A549 (cell line): Measurements from ENCODE around the gene KLC3. TPM values are rescaled to one million over a fixed set of nuclear protein-coding genes. Genes with fewer than 3 reads are reported as not detected.

Source experiments
- ATAC-seq, 2 experiments: fragments of 200-7000 bp in 1 of 2; fragments of >200 bp in 1 of 2; cut with Nextera tagmentation in 1 of 2; cut with Tn5 transposase in 1 of 2; 3 replicates each; pipeline versions ENCODE4 v1.8.0 to v1.9.1; 2018 to 2020; ENCODE audit warnings: mild to moderate bottlenecking in 1 of 2, moderate library complexity in 1 of 2
- CTCF ChIA-PET: fragments of 300-600 bp; sonication (Branson Sonifier 250); formaldehyde crosslinking; extraction: SDS; loops from one replicate; lab custom pipeline; 2021; ENCODE audit warnings: antibody characterized with exemption, inconsistent platforms; lab: Yijun Ruan, JAX
- POLR2A ChIA-PET: fragments of 350-600 bp; formaldehyde crosslinking; extraction: SDS; loops from one replicate; lab custom pipeline; 2021; ENCODE audit warnings: antibody characterized with exemption, inconsistent platforms; lab: Yijun Ruan, JAX
- DNase-seq, 2 experiments: peaks; one replicate each; pipeline versions ENCODE4 v3.0.0 to v3.0.0-alpha.2; 2011 to 2016; ENCODE audit warnings: low read depth in 1 of 2, low spot score in 1 of 2
- FAIRE-seq: peaks from 2 replicates; lab custom pipeline; 2011; peaks lifted over from hg19 to GRCh38; lab: Jason Lieb, UNC
- H3K27ac ChIP-seq, 2 experiments: fragments of >200 bp; sonication (Bioruptor Twin); formaldehyde crosslinking; 3 replicates each; pipeline ENCODE4 v1.5.1; 2016 to 2017
- H3K4me1 ChIP-seq: fragments of >200 bp; sonication (Bioruptor Twin); formaldehyde crosslinking; 3 replicates; pipeline ENCODE4 v1.6.1; 2016
- H3K4me2 ChIP-seq: fragments of >200 bp; sonication (Bioruptor Twin); formaldehyde crosslinking; 3 replicates; pipeline ENCODE4 v1.6.1; 2016
- H3K4me3 ChIP-seq: fragments of >200 bp; sonication (Bioruptor Twin); formaldehyde crosslinking; 3 replicates; pipeline ENCODE4 v1.5.1; 2016
- H3K9me3 ChIP-seq: fragments of >200 bp; sonication (Bioruptor Twin); formaldehyde crosslinking; 3 replicates; pipeline ENCODE4 v1.6.1; 2016
- CBX2 ChIP-seq: fragments of 200-600 bp; sonication (generic); IDR thresholded peaks from 2 replicates; pipeline ENCODE4 v1.6.1; 2016; ENCODE audit warnings: low read depth, mild to moderate bottlenecking, borderline replicate concordance
- CHD2 ChIP-seq: fragments of 150-350 bp; IDR thresholded peaks from 2 replicates; pipeline ENCODE4 v1.6.1; 2014; ENCODE audit warnings: low read length; ENCODE audit not compliant: partially characterized antibody
- CHD4 ChIP-seq: fragments of 200-600 bp; sonication (generic); IDR thresholded peaks from 2 replicates; pipeline ENCODE4 v1.6.1; 2016; ENCODE audit warnings: antibody characterized with exemption, mild to moderate bottlenecking, borderline replicate concordance
- EHF ChIP-seq: fragments of 250-450 bp; sonication (Bioruptor Pico); IDR thresholded peaks from 2 replicates; pipeline ENCODE4 v1.5.0; 2020; ENCODE audit warnings: mild to moderate bottlenecking
- EHMT2 ChIP-seq: fragments of 200-600 bp; sonication (generic); IDR thresholded peaks from 2 replicates; pipeline ENCODE4 v1.6.1; 2016; ENCODE audit warnings: antibody characterized with exemption, low read depth, mild to moderate bottlenecking, moderate library complexity
- ELK1 ChIP-seq: fragments of 150-350 bp; IDR thresholded peaks from 2 replicates; pipeline ENCODE4 v1.6.1; 2014; ENCODE audit warnings: low read depth, mild to moderate bottlenecking, low read length
- FOSB ChIP-seq: fragments of 250-450 bp; sonication (Bioruptor Pico); IDR thresholded peaks from 2 replicates; pipeline ENCODE4 v1.5.0; 2020; ENCODE audit warnings: mild to moderate bottlenecking, moderate library complexity
- FOXS1 ChIP-seq: fragments of 250-450 bp; sonication (Bioruptor Pico); IDR thresholded peaks from 2 replicates; pipeline ENCODE4 v1.5.0; 2020; ENCODE audit warnings: mild to moderate bottlenecking, moderate library complexity
- HEYL ChIP-seq: fragments of 250-450 bp; sonication (Bioruptor Pico); IDR thresholded peaks from 2 replicates; pipeline ENCODE4 v1.8.0; 2021; ENCODE audit warnings: mild to moderate bottlenecking, moderate library complexity
- HOXA7 ChIP-seq: fragments of 250-450 bp; sonication (Bioruptor Pico); IDR thresholded peaks from 2 replicates; pipeline ENCODE4 v1.5.0; 2020; ENCODE audit warnings: mild to moderate bottlenecking, moderate library complexity
- HOXB13 ChIP-seq: fragments of 250-450 bp; sonication (Bioruptor Pico); IDR thresholded peaks from 2 replicates; pipeline ENCODE4 v1.5.0; 2020; ENCODE audit warnings: low read depth, mild to moderate bottlenecking, moderate library complexity
- KDM1A ChIP-seq: fragments of 200-600 bp; sonication (generic); IDR thresholded peaks from 2 replicates; pipeline ENCODE4 v1.6.1; 2016; ENCODE audit warnings: low read depth, mild to moderate bottlenecking
- MAFK ChIP-seq: fragments of 450-650 bp; IDR thresholded peaks from 2 replicates; pipeline ENCODE4 v1.6.1; 2014; ENCODE audit not compliant: partially characterized antibody
- MAX ChIP-seq: IDR thresholded peaks from 2 replicates; pipeline ENCODE4 v1.6.1; 2012
- MAZ ChIP-seq: fragments of 150-350 bp; IDR thresholded peaks from 2 replicates; pipeline ENCODE4 v1.6.1; 2014; ENCODE audit warnings: antibody characterized with exemption, low read depth, low read length, borderline replicate concordance
- NFE2L2 ChIP-seq: fragments of 150-350 bp; conservative IDR thresholded peaks from 2 replicates; pipeline ENCODE4 v1.6.1; 2014; ENCODE audit warnings: low read length
- NR3C1 ChIP-seq: fragments of >200 bp; sonication (Bioruptor Twin); formaldehyde crosslinking; IDR thresholded peaks from 3 replicates; pipeline ENCODE4 v1.6.1; 2017
- POLR2AphosphoS2 ChIP-seq: conservative IDR thresholded peaks from 2 replicates; pipeline ENCODE4 v1.6.1; 2012; ENCODE audit warnings: low read length, improper control_type of control experiment, inconsistent platforms
- RCOR1 ChIP-seq: fragments of 150-350 bp; IDR thresholded peaks from 2 replicates; pipeline ENCODE4 v1.6.1; 2014; ENCODE audit warnings: antibody characterized with exemption, low read length, low read depth
- RNF2 ChIP-seq: fragments of 200-600 bp; sonication (generic); IDR thresholded peaks from 2 replicates; pipeline ENCODE4 v1.6.1; 2016; ENCODE audit warnings: low read depth, mild to moderate bottlenecking, antibody characterized with exemption, moderate library complexity, borderline replicate concordance
- ZNF302 ChIP-seq: fragments of 250-450 bp; sonication (Bioruptor Pico); IDR thresholded peaks from 2 replicates; pipeline ENCODE4 v1.9.0; 2021; ENCODE audit warnings: inconsistent platforms, mild to moderate bottlenecking, moderate library complexity
- ZSCAN20 ChIP-seq: fragments of 250-450 bp; sonication (Bioruptor Pico); IDR thresholded peaks from 2 replicates; pipeline ENCODE4 v1.8.0; 2022; ENCODE audit warnings: mild to moderate bottlenecking, moderate library complexity
- WGBS: methylation state at CpG from one replicate; pipeline ENCODE4 v1.1.6; 2017; ENCODE audit errors: missing lambda C conversion rate; 5-methylcytosine and 5-hydroxymethylcytosine counted together
- polyA plus RNA-seq, 4 experiments: library from polyadenylated mRNA; depleted of rRNA in 3 of 4; stranded (reverse); fragments of >200 nt; fragmentation: RNase III in 1 of 4; extraction: RNeasy Plus Mini Kit Qiagen cat#74134 plus additional on column Dnase treatment in 1 of 4; gene quantifications; 2 replicates in 3 of 4; 3 replicates in 1 of 4; pipeline ENCODE4 v1.2.3, GENCODE V29; 2011 to 2017
- TF ChIP-seq, protein P1 (sequence below): fragments of >200 bp; sonication (Bioruptor Twin); formaldehyde crosslinking; IDR thresholded peaks from 2 replicates; pipeline ENCODE4 v1.6.1; 2016
- TF ChIP-seq, protein P2 (sequence below): fragments of >200 bp; sonication (Bioruptor Twin); formaldehyde crosslinking; IDR thresholded peaks from 3 replicates; pipeline ENCODE4 v1.5.1; 2016
- TF ChIP-seq, protein P3 (sequence below): IDR thresholded peaks from 2 replicates; pipeline ENCODE4 v1.6.1; 2012; ENCODE audit warnings: low read depth, borderline replicate concordance

Gene KLC3
- polyA plus RNA-seq, 2 of the 4 experiments (the other 2 are of a cell fraction), result 0.26 to 0.49 TPM

DNA sequence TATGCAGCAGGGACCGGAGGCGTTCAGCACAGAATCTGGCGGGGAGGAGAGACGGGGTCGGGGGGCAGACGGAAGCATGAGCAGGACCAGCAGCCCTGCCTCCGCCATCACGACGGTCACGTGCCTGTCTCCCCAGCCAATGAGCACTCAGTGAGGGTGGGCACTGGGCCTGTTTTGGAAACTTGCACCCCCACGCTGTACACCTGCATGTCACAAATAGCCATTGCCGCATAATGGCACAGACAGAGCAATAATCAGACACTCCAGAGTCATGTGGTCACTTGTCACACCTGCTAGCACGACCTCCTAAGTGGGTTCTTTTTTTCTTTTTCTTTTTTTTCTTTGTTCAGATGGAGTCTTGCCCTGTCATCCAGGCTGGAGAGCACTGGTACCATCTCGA, 21.1 kb downstream of the KLC3 start:
- CTCF ChIA-PET, result interaction anchor here (2.3 kb wide), 1 partner anchor 23 kb away, joined by 7 read pairs; no protein-coding TSS in a partner anchor
- no peak overlapping the region for H3K4me3 ChIP-seq
- no peaks in the 10 kb centered on the region for H3K9me3 ChIP-seq
- TF ChIP-seq KDM1A (no peak), ZNF302 (no peak), CHD4 (no peak), EHMT2 (no peak), ZSCAN20 (CRISPR knock-in tag) (no peak), FOSB (CRISPR knock-in tag) (no peak), RCOR1 (no peak), EHF (no peak), CHD2 (no peak), NFE2L2 (no peak), MAZ (no peak), FOXS1 (CRISPR knock-in tag) (no peak), POLR2AphosphoS2 (no peak), MAFK (no peak), NR3C1 (no peak), HOXA7 (CRISPR knock-in tag) (no peak), HEYL (no peak)
- TF ChIP-seq, protein P1, sequence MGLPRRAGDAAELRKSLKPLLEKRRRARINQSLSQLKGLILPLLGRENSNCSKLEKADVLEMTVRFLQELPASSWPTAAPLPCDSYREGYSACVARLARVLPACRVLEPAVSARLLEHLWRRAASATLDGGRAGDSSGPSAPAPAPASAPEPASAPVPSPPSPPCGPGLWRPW, result no peak
- TF ChIP-seq, all 56 proteins: peak for 0
- WGBS, result 93% methylated on average over 14 of the region's 14 CpGs
- Histone ChIP-seq H3K4me2 (no peak overlapping the region), H3K27ac (no peak overlapping the region), H3K4me1 (no peaks in the 10 kb centered on the region)
- ATAC-seq, result no peak
- DNase-seq, result no peak
- no peak for FAIRE-seq
- POLR2A ChIA-PET, result no interaction called here

- Histone ChIP-seq H3K4me1 (no peaks in the 10 kb centered on the region), H3K9me3 (no peaks in the 10 kb centered on the region), H3K27ac (no peak overlapping the region), H3K4me3 (no peak overlapping the region), H3K4me2 (no peak overlapping the region)
- ChIA-PET POLR2A (no interaction called here), CTCF (interaction anchor here (2.3 kb wide), 1 partner anchor 23 kb away, joined by 7 read pairs; no protein-coding TSS in a partner anchor)
- no peak for ATAC-seq
- no peak for TF ChIP-seq MAFK
- no peak for TF ChIP-seq FOXS1 (CRISPR knock-in tag)
- TF ChIP-seq, protein P2, sequence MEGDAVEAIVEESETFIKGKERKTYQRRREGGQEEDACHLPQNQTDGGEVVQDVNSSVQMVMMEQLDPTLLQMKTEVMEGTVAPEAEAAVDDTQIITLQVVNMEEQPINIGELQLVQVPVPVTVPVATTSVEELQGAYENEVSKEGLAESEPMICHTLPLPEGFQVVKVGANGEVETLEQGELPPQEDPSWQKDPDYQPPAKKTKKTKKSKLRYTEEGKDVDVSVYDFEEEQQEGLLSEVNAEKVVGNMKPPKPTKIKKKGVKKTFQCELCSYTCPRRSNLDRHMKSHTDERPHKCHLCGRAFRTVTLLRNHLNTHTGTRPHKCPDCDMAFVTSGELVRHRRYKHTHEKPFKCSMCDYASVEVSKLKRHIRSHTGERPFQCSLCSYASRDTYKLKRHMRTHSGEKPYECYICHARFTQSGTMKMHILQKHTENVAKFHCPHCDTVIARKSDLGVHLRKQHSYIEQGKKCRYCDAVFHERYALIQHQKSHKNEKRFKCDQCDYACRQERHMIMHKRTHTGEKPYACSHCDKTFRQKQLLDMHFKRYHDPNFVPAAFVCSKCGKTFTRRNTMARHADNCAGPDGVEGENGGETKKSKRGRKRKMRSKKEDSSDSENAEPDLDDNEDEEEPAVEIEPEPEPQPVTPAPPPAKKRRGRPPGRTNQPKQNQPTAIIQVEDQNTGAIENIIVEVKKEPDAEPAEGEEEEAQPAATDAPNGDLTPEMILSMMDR, result no peak
- TF ChIP-seq, protein P3, sequence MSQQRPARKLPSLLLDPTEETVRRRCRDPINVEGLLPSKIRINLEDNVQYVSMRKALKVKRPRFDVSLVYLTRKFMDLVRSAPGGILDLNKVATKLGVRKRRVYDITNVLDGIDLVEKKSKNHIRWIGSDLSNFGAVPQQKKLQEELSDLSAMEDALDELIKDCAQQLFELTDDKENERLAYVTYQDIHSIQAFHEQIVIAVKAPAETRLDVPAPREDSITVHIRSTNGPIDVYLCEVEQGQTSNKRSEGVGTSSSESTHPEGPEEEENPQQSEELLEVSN, result no peak
- no peak for TF ChIP-seq ELK1
- no peak for TF ChIP-seq MAX
- no peak for TF ChIP-seq HOXB13 (CRISPR knock-in tag)
- TF ChIP-seq RNF2, result no peak
- no peak for TF ChIP-seq CBX2
- 97% methylated on average over 13 of the region's 16 CpGs for WGBS
- FAIRE-seq, result no peak
- DNase-seq, result no peak
Observed at GRCh38 chr19:45362291-45362690, 21.7 kb downstream of the KLC3 start.
